H1 (cell line): ENCODE measurements around the gene COL4A1. TPM values are rescaled to one million over a fixed set of nuclear protein-coding genes. Genes with fewer than 3 reads are reported as not detected.

Source experiments
- CTCF ChIA-PET: fragments of 300-600 bp; sonication (Branson Sonifier 250); formaldehyde crosslinking; loops from one replicate; lab custom pipeline; 2021; ENCODE audit not compliant: partially characterized antibody; lab: Charles Lee
- POLR2A ChIA-PET: fragments of 300-600 bp; sonication (Branson Sonifier 250); formaldehyde crosslinking; loops from one replicate; lab custom pipeline; 2021; ENCODE audit warnings: inconsistent platforms; ENCODE audit not compliant: partially characterized antibody; lab: Charles Lee
- DNase-seq, 2 experiments: peaks; one replicate each; pipeline versions ENCODE4 v3.0.0 to v3.0.0-alpha.2; 2010 to 2022; ENCODE audit warnings: low spot score in 2 of 2, low read depth in 1 of 2, mixed read lengths in 1 of 2
- FAIRE-seq: peaks from 2 replicates; lab custom pipeline; 2011; peaks lifted over from hg19 to GRCh38; lab: Jason Lieb, UNC
- H2AFZ ChIP-seq: 2 replicates; pipeline ENCODE4 v1.8.1; 2012; ENCODE audit warnings: low read length, inconsistent platforms
- H2AK5ac ChIP-seq: 2 replicates; pipeline ENCODE4 v1.6.1; 2013; ENCODE audit warnings: low read depth, low read length
- H2BK120ac ChIP-seq: replicated peaks from 2 replicates; pipeline ENCODE3; 2013; ENCODE audit warnings: low read depth, low read length, inconsistent platforms
- H2BK12ac ChIP-seq: 2 replicates; pipeline ENCODE4 v1.6.1; 2013; ENCODE audit warnings: low read depth, low read length
- H2BK15ac ChIP-seq: 2 replicates; pipeline ENCODE4 v1.6.1; 2013; ENCODE audit warnings: low read length
- H2BK20ac ChIP-seq: 2 replicates; pipeline ENCODE4 v1.6.1; 2013; ENCODE audit warnings: low read length
- H2BK5ac ChIP-seq: 2 replicates; pipeline ENCODE4 v1.6.1; 2013; ENCODE audit warnings: low read depth, low read length
- H3K14ac ChIP-seq: 2 replicates; pipeline ENCODE4 v1.6.1; 2013; ENCODE audit warnings: inconsistent platforms; ENCODE audit not compliant: insufficient read length
- H3K18ac ChIP-seq: 2 replicates; pipeline ENCODE4 v1.6.1; 2013; ENCODE audit warnings: low read length; ENCODE audit errors: extremely low read depth
- H3K23ac ChIP-seq: 2 replicates; pipeline ENCODE4 v1.6.1; 2013; ENCODE audit warnings: inconsistent platforms; ENCODE audit not compliant: insufficient read length
- H3K23me2 ChIP-seq: 2 replicates; pipeline ENCODE4 v1.6.1; 2013; ENCODE audit warnings: low read depth, low read length
- H3K27ac ChIP-seq: 2 replicates; pipeline ENCODE4 v1.6.1; 2011; ENCODE audit warnings: low read depth, low read length, inconsistent platforms
- H3K27me3 ChIP-seq, 4 experiments: replicated peaks in 1 of 4; 1 replicate in 1 of 4; 2 replicates in 3 of 4; pipeline versions ENCODE4 v1.6.1 to v1.8.1; 2011 to 2013; ENCODE audit warnings: low read length in 3 of 4, mild to moderate bottlenecking in 3 of 4, inconsistent platforms in 2 of 4, mixed read lengths in 2 of 4, moderate library complexity in 1 of 4; ENCODE audit not compliant: control insufficient read depth in 3 of 4, insufficient read depth in 3 of 4; ENCODE audit errors: extremely low read depth in 1 of 4
- H3K36me3 ChIP-seq, 4 experiments: 2 replicates each; pipeline versions ENCODE4 v1.6.1 to v1.8.1; 2011 to 2013; ENCODE audit warnings: mild to moderate bottlenecking in 4 of 4, low read length in 3 of 4, moderate library complexity in 2 of 4, control low read depth in 1 of 4, inconsistent platforms in 1 of 4; ENCODE audit not compliant: insufficient read depth in 4 of 4, control insufficient read depth in 2 of 4
- H3K4ac ChIP-seq: replicated peaks from 2 replicates; pipeline ENCODE3; 2013; ENCODE audit warnings: low read length, low read depth, mixed read lengths, inconsistent platforms; ENCODE audit not compliant: insufficient read length
- H3K4me1 ChIP-seq, 4 experiments: replicated peaks in 1 of 4; 1 replicate in 1 of 4; 2 replicates in 3 of 4; pipeline versions ENCODE4 v1.6.1 to v1.8.1; 2011 to 2013; ENCODE audit warnings: low read length in 3 of 4, inconsistent platforms in 2 of 4, mixed read lengths in 1 of 4; ENCODE audit not compliant: insufficient read depth in 4 of 4, control insufficient read depth in 3 of 4
- H3K4me2 ChIP-seq, 2 experiments: 2 replicates each; pipeline versions ENCODE4 v1.6.1 to v1.8.1; 2011 to 2013; ENCODE audit warnings: low read depth in 2 of 2, low read length in 2 of 2, control low read depth in 1 of 2, inconsistent platforms in 1 of 2, mild to moderate bottlenecking in 1 of 2; ENCODE audit not compliant: insufficient read depth in 1 of 2
- H3K4me3 ChIP-seq, 4 experiments: fragments of 200-600, 300-600 bp in 1 of 4; sonication (generic), shearing (Covaris generic), sonication (Bioruptor Twin) in 1 of 4; 2 replicates each; pipeline versions ENCODE4 v1.5.1 to v1.8.1; 2011 to 2016; ENCODE audit warnings: low read length in 4 of 4, low read depth in 3 of 4, control low read depth in 2 of 4, inconsistent platforms in 2 of 4, mild to moderate bottlenecking in 2 of 4, mixed read lengths in 1 of 4, moderate library complexity in 1 of 4; ENCODE audit not compliant: insufficient read depth in 2 of 4; ENCODE audit errors: extremely low read depth in 1 of 4
- H3K56ac ChIP-seq: replicated peaks from 2 replicates; pipeline ENCODE3; 2013; ENCODE audit warnings: low read depth, mild to moderate bottlenecking, mixed read lengths, low read length, inconsistent platforms; ENCODE audit not compliant: insufficient read length
- H3K79me1 ChIP-seq: 2 replicates; pipeline ENCODE4 v1.6.1; 2013; ENCODE audit warnings: low read depth, low read length, control low read depth
- H3K79me2 ChIP-seq, 2 experiments: 2 replicates each; pipeline versions ENCODE4 v1.6.1 to v1.8.1; 2012 to 2013; ENCODE audit warnings: low read length in 2 of 2, mild to moderate bottlenecking in 2 of 2, inconsistent platforms in 1 of 2; ENCODE audit not compliant: insufficient read depth in 2 of 2, control insufficient read depth in 1 of 2
- H3K9ac ChIP-seq, 4 experiments: replicated peaks in 1 of 4; 1 replicate in 1 of 4; 2 replicates in 3 of 4; pipeline versions ENCODE4 v1.6.1 to v1.8.1; 2011 to 2013; ENCODE audit warnings: low read depth in 3 of 4, low read length in 3 of 4, control low read depth in 2 of 4, mild to moderate bottlenecking in 2 of 4, moderate library complexity in 2 of 4, inconsistent platforms in 1 of 4; ENCODE audit errors: extremely low read depth in 1 of 4
- H3K9me3 ChIP-seq, 2 experiments: 2 replicates each; pipeline versions ENCODE4 v1.6.1 to v1.8.1; 2012 to 2013; ENCODE audit warnings: mild to moderate bottlenecking in 2 of 2, moderate library complexity in 2 of 2, control low read depth in 1 of 2, inconsistent platforms in 1 of 2, low read depth in 1 of 2, low read length in 1 of 2, mixed read lengths in 1 of 2; ENCODE audit not compliant: insufficient read depth in 2 of 2
- H4K20me1 ChIP-seq, 2 experiments: replicated peaks in 1 of 2; 2 replicates each; pipeline versions ENCODE3 to v1.8.1; 2011 to 2013; ENCODE audit warnings: inconsistent platforms in 2 of 2, low read length in 2 of 2, mild to moderate bottlenecking in 1 of 2; ENCODE audit not compliant: insufficient read depth in 2 of 2, control insufficient read depth in 1 of 2
- H4K5ac ChIP-seq: 2 replicates; pipeline ENCODE4 v1.6.1; 2013; ENCODE audit warnings: low read length, low read depth, mixed read lengths, inconsistent platforms; ENCODE audit not compliant: insufficient read length
- H4K8ac ChIP-seq: 2 replicates; pipeline ENCODE4 v1.8.0; 2013; ENCODE audit warnings: mild to moderate bottlenecking, moderate library complexity, low read length, inconsistent platforms; ENCODE audit not compliant: insufficient read depth; ENCODE audit errors: extremely low read depth
- H4K91ac ChIP-seq: replicated peaks from 2 replicates; pipeline ENCODE3; 2013; ENCODE audit warnings: low read length, mixed read lengths, inconsistent platforms; ENCODE audit not compliant: insufficient read length
- CBX8 ChIP-seq: fragments of 300-800, 300-1000 bp; sonication (generic); IDR thresholded peaks from 2 replicates; pipeline ENCODE4 v1.7.1; 2016; ENCODE audit warnings: low read depth, low read length, borderline replicate concordance
- CREB1 ChIP-seq: IDR thresholded peaks from 2 replicates; pipeline ENCODE4 v1.6.1; 2012; ENCODE audit warnings: inconsistent platforms
- EP300 ChIP-seq, 2 experiments: IDR thresholded peaks; 1 replicate in 1 of 2; 2 replicates in 1 of 2; pipeline ENCODE4 v1.6.1; 2011 to 2012; ENCODE audit warnings: low read depth in 2 of 2, low read length in 2 of 2, mild to moderate bottlenecking in 2 of 2, borderline replicate concordance in 1 of 2, inconsistent platforms in 1 of 2, moderate library complexity in 1 of 2
- JUND ChIP-seq: IDR thresholded peaks from 2 replicates; pipeline ENCODE4 v1.6.1; 2011; ENCODE audit warnings: mild to moderate bottlenecking, improper control_type of control experiment, low read length
- PHF8 ChIP-seq: fragments of 200-600 bp; sonication (generic); conservative IDR thresholded peaks from 2 replicates; pipeline ENCODE4 v1.7.1; 2012; ENCODE audit warnings: low read depth, mild to moderate bottlenecking, inconsistent platforms, low read length, moderate library complexity
- RFX5 ChIP-seq: IDR thresholded peaks from 2 replicates; pipeline ENCODE4 v1.6.1; 2011; ENCODE audit warnings: low read depth, low read length, improper control_type of control experiment, borderline replicate concordance
- RXRA ChIP-seq: IDR thresholded peaks from 2 replicates; pipeline ENCODE4 v1.6.1; 2011; ENCODE audit warnings: low read depth, mild to moderate bottlenecking, low read length, moderate library complexity; ENCODE audit not compliant: insufficient read depth
- ZNF274 ChIP-seq: IDR thresholded peaks from 2 replicates; pipeline ENCODE4 v1.7.0; 2012; ENCODE audit warnings: low read length, borderline replicate concordance; ENCODE audit errors: extremely low read depth
- WGBS, 2 experiments: shearing (Covaris generic) in 1 of 2; methylation state at CpG; one replicate each; pipeline versions ENCODE4 v1.1.6 to v1.1.7; 2013 to 2015; ENCODE audit warnings: low lambda C conversion rate in 2 of 2, mixed read lengths in 2 of 2, inconsistent platforms in 1 of 2, low coverage in 1 of 2, missing lambda C conversion rate in 1 of 2; ENCODE audit not compliant: insufficient replicate concordance in 2 of 2, insufficient coverage in 1 of 2, insufficient read length in 1 of 2; ENCODE audit errors: extremely low coverage in 1 of 2, missing lambda C conversion rate in 1 of 2; 5-methylcytosine and 5-hydroxymethylcytosine counted together
- polyA plus RNA-seq, 7 experiments: library from polyadenylated mRNA; depleted of rRNA in 3 of 7; stranded (reverse) in 5 of 7; unstranded in 2 of 7; fragments of >200 nt in 5 of 7; fragments of 200-250 nt in 2 of 7; gene quantifications; 1 replicate in 5 of 7; 2 replicates in 1 of 7; 4 replicates in 1 of 7; pipeline versions ENCODE4 v1.2.1 to v1.2.3, GENCODE V29; 2011 to 2013; ENCODE audit warnings: missing spikeins in 2 of 7, mixed read lengths in 2 of 7
- total RNA-seq: library from RNA; stranded (reverse); fragmentation: NEBNext Ultra II Directional; extraction: Animal tissue kit (Norgen Biotek cat#: 25700); gene quantifications from 2 replicates; pipeline ENCODE4 v1.2.1, GENCODE V29; 2021
- TF ChIP-seq, protein P1 (sequence below): IDR thresholded peaks from 2 replicates; pipeline ENCODE4 v1.6.1; 2012; ENCODE audit warnings: inconsistent platforms

COL4A1 gene
- total and polyA plus RNA-seq, 2 of the 8 experiments (the other 6 are each of a cell fraction or from before 2014, with no cell fraction given): 30.7 to 82.0 TPM

GRCh38 chr13:110314516-110315245, 7.7 kb upstream of the COL4A1 start:
- H3K79me1 ChIP-seq: peaks cover 11% of the 10 kb centered on the region
- POLR2A ChIA-PET: interaction anchor here (0.8 to 1.4 kb wide), 3 partner anchors 12 to 48 kb away, joined by 3 read pairs; no protein-coding TSS in a partner anchor
- no peak overlapping the region for H3K27ac ChIP-seq
- no peak overlapping the region for H2AFZ ChIP-seq
- H4K8ac ChIP-seq: no peak overlapping the region
- H3K36me3 ChIP-seq: peaks cover 2 to 10% (median 4%) of the 10 kb centered on the region in 4 experiments; a peak in 4 of 8 replicates
- no peaks in the 10 kb centered on the region; a peak in 1 of 7 replicates for H3K4me1 ChIP-seq
- H3K23me2 ChIP-seq: peaks cover 5% of the 10 kb centered on the region; the same call in 1 of the 2 replicates
- WGBS, 2 experiments: 88% methylated on average over 18 of the region's 18 CpGs; no CpG with 5 or more reads in 1 of the 2 experiments
- no peak overlapping the region for H3K4ac ChIP-seq
- H2BK12ac ChIP-seq: no peak overlapping the region
- H4K20me1 ChIP-seq: peaks cover 5 to 19% of the 10 kb centered on the region in 2 experiments
- no peak for FAIRE-seq
- H2BK15ac ChIP-seq: no peak overlapping the region
- no peaks in the 10 kb centered on the region for H3K27me3 ChIP-seq
- no peak overlapping the region for H2BK120ac ChIP-seq
- peaks cover 5 to 20% of the 10 kb centered on the region in 2 experiments; a peak in 3 of 4 replicates for H3K79me2 ChIP-seq
- no peak overlapping the region for H3K4me2 ChIP-seq
- H2BK5ac ChIP-seq: no peak overlapping the region
- no peak overlapping the region for H2AK5ac ChIP-seq
- H3K4me3 ChIP-seq: no peak overlapping the region
- H3K18ac ChIP-seq: no peak overlapping the region
- no peak overlapping the region for H3K56ac ChIP-seq
- no peak overlapping the region for H3K14ac ChIP-seq
- H2BK20ac ChIP-seq: no peak overlapping the region
- no peak for DNase-seq
- no peaks in the 10 kb centered on the region for H3K9me3 ChIP-seq
- no peak overlapping the region for H4K91ac ChIP-seq
- no peak overlapping the region for H3K9ac ChIP-seq
- H4K5ac ChIP-seq: no peak overlapping the region
- CTCF ChIA-PET: interaction anchor here (1.3 to 1.5 kb wide), 3 partner anchors 8 to 30 kb away, joined by 3 to 9 read pairs (median 6); no protein-coding TSS in a partner anchor
- no peak overlapping the region for H3K23ac ChIP-seq
- TF ChIP-seq CREB1 (no peak), CBX8 (no peak), JUND (no peak), RFX5 (no peak), EP300 (IDR thresholded peaks at IDR 0.05; ENCODE audit: borderline replicate concordance in 1 of 2, low read depth in 2 of 2, low read length in 2 of 2) (no peak), RXRA (no peak), ZNF274 (no peak), PHF8 (no peak)
- TF ChIP-seq, protein P1, sequence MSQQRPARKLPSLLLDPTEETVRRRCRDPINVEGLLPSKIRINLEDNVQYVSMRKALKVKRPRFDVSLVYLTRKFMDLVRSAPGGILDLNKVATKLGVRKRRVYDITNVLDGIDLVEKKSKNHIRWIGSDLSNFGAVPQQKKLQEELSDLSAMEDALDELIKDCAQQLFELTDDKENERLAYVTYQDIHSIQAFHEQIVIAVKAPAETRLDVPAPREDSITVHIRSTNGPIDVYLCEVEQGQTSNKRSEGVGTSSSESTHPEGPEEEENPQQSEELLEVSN: no peak
